ENCODE data around the gene FIBIN. TPM values are rescaled to one million over a fixed set of nuclear protein-coding genes. Genes with fewer than 3 reads are reported as not detected.

FIBIN gene
- total and polyA plus RNA-seq, 2 donors = 1.9 to 9.6 TPM

Other genes starting within 250 kb of the FIBIN start
- 0.42 TPM for gene BBOX1, start 46.7 kb downstream of the FIBIN start, total RNA-seq
- gene BBOX1, start 46.7 kb downstream of the FIBIN start, polyA plus RNA-seq = 8.5 TPM